HepG2 (cell line): Measurements from ENCODE around the gene CEP68. TPM values are rescaled to one million over a fixed set of nuclear protein-coding genes. Genes with fewer than 3 reads are reported as not detected.

ENCODE experiments used
- LCORL ChIP-seq, 2 experiments: fragments of 450-650 bp in 1 of 2; sonication (generic) in 1 of 2; formaldehyde crosslinking in 1 of 2; IDR thresholded peaks; 2 replicates each; pipeline versions ENCODE4 v1.5.0 to v1.6.1; 2017 to 2020; ENCODE audit warnings: antibody characterized with exemption in 1 of 2, missing genetic modification reagents in 1 of 2
- MBD4 ChIP-seq: IDR thresholded peaks from 2 replicates; pipeline ENCODE4 v1.6.1; 2012; ENCODE audit warnings: low read length, inconsistent platforms, borderline replicate concordance
- NCOA5 ChIP-seq: sonication (generic); formaldehyde crosslinking; IDR thresholded peaks from 2 replicates; pipeline ENCODE4 v1.4.0; 2020; ENCODE audit warnings: missing genetic modification reagents
- SKI ChIP-seq: fragments of 450-650 bp; IDR thresholded peaks from one replicate; pipeline ENCODE4 v1.6.1; 2018; ENCODE audit warnings: mild to moderate bottlenecking; ENCODE audit not compliant: partially characterized antibody
- SOX6 ChIP-seq, 2 experiments: fragments of 450-650 bp in 1 of 2; sonication (generic) in 1 of 2; formaldehyde crosslinking in 1 of 2; IDR thresholded peaks; 2 replicates each; pipeline versions ENCODE4 v1.4.0 to v1.6.1; 2017 to 2020; ENCODE audit warnings: antibody characterized with exemption in 1 of 2, mild to moderate bottlenecking in 1 of 2, missing genetic modification reagents in 1 of 2
- TARDBP ChIP-seq: sonication (generic); formaldehyde crosslinking; IDR thresholded peaks from 2 replicates; pipeline ENCODE4 v1.8.0; 2022; ENCODE audit warnings: mild to moderate bottlenecking, missing genetic modification reagents
- TCF12 ChIP-seq, 2 experiments: fragments of 450-650 bp in 1 of 2; sonication (generic) in 1 of 2; formaldehyde crosslinking in 1 of 2; IDR thresholded peaks; 2 replicates each; pipeline versions ENCODE4 v1.6.1 to v1.8.0; 2017 to 2022; ENCODE audit warnings: antibody characterized with exemption in 1 of 2, mild to moderate bottlenecking in 1 of 2, missing genetic modification reagents in 1 of 2, moderate library complexity in 1 of 2
- TOE1 ChIP-seq: sonication (generic); formaldehyde crosslinking; IDR thresholded peaks from 2 replicates; pipeline ENCODE4 v1.4.0; 2020; ENCODE audit warnings: mild to moderate bottlenecking, missing genetic modification reagents
- ZBTB42 ChIP-seq: sonication (generic); formaldehyde crosslinking; IDR thresholded peaks from 2 replicates; pipeline ENCODE4 v1.5.0; 2020; ENCODE audit warnings: mild to moderate bottlenecking, missing genetic modification reagents
- ZBTB7B ChIP-seq: sonication (generic); formaldehyde crosslinking; IDR thresholded peaks from 2 replicates; pipeline ENCODE4 v1.4.0; 2020; ENCODE audit warnings: missing genetic modification reagents
- ZKSCAN5 ChIP-seq: sonication (generic); formaldehyde crosslinking; IDR thresholded peaks from 2 replicates; pipeline ENCODE4 v1.5.1; 2020; ENCODE audit warnings: mild to moderate bottlenecking, missing genetic modification reagents
- ZMYM2 ChIP-seq: sonication (generic); formaldehyde crosslinking; IDR thresholded peaks from 2 replicates; pipeline ENCODE4 v1.8.0; 2022; ENCODE audit warnings: mild to moderate bottlenecking, missing genetic modification reagents
- ZNF17 ChIP-seq: sonication (generic); formaldehyde crosslinking; IDR thresholded peaks from 2 replicates; pipeline ENCODE4 v1.5.0; 2020; ENCODE audit warnings: mild to moderate bottlenecking, missing genetic modification reagents
- ZNF24 ChIP-seq: fragments of 450-650 bp; IDR thresholded peaks from 2 replicates; pipeline ENCODE4 v1.6.1; 2017; ENCODE audit warnings: antibody characterized with exemption, mild to moderate bottlenecking
- ZNF264 ChIP-seq: sonication (generic); formaldehyde crosslinking; IDR thresholded peaks from 2 replicates; pipeline ENCODE4 v1.4.0; 2020; ENCODE audit warnings: missing genetic modification reagents
- ZNF644 ChIP-seq: IDR thresholded peaks from 2 replicates; pipeline ENCODE4 v1.6.1; 2016; ENCODE audit warnings: low read depth
- ZNF792 ChIP-seq: IDR thresholded peaks from 2 replicates; pipeline ENCODE4 v1.6.1; 2016
- ZNF816 ChIP-seq: sonication (generic); formaldehyde crosslinking; IDR thresholded peaks from 2 replicates; pipeline ENCODE4 v1.8.0; 2022; ENCODE audit warnings: missing genetic modification reagents, mild to moderate bottlenecking, borderline replicate concordance
- ZSCAN31 ChIP-seq: sonication (generic); formaldehyde crosslinking; IDR thresholded peaks from 2 replicates; pipeline ENCODE4 v1.5.0; 2020; ENCODE audit warnings: low read depth, mild to moderate bottlenecking, missing genetic modification reagents
- polyA plus RNA-seq, 8 experiments: library from polyadenylated mRNA; depleted of rRNA in 3 of 8; stranded (reverse) in 7 of 8; unstranded in 1 of 8; fragments of >200 nt; fragmentation: Illumina TruSeq in 4 of 8; extraction: Trizol in 4 of 8; gene quantifications; 2 replicates each; pipeline versions ENCODE4 v1.2.1 to v1.2.3, GENCODE V29; 2011 to 2016; ENCODE audit warnings: low read depth in 4 of 8, missing spikeins in 1 of 8, mixed read lengths in 1 of 8; ENCODE audit not compliant: insufficient read depth in 1 of 8
- total RNA-seq, 5 experiments: library from RNA; depleted of rRNA; stranded (reverse); fragments of >200 nt; fragmentation: Illumina TruSeq; extraction: Trizol; gene quantifications; 2 replicates each; pipeline ENCODE4 v1.2.3, GENCODE V29; 2016; ENCODE audit warnings: low read depth in 1 of 5
- TF ChIP-seq, protein P1 (sequence below): sonication (generic); formaldehyde crosslinking; IDR thresholded peaks from 2 replicates; pipeline ENCODE4 v1.4.0; 2020; ENCODE audit warnings: mild to moderate bottlenecking, missing genetic modification reagents
- TF ChIP-seq, protein P2 (sequence below): sonication (generic); formaldehyde crosslinking; IDR thresholded peaks from 2 replicates; pipeline ENCODE4 v1.5.0; 2020; ENCODE audit warnings: mild to moderate bottlenecking, missing genetic modification reagents
- TF ChIP-seq, protein P3 (sequence below): IDR thresholded peaks from 2 replicates; pipeline ENCODE4 v1.6.1; 2016; ENCODE audit warnings: low read depth, control low read depth
- TF ChIP-seq, protein P4 (sequence below): sonication (generic); formaldehyde crosslinking; IDR thresholded peaks from 2 replicates; pipeline ENCODE4 v1.8.0; 2022; ENCODE audit warnings: mild to moderate bottlenecking, missing genetic modification reagents

CEP68 gene
- total and polyA plus RNA-seq, 2 of the 13 experiments (the other 11 are each of a cell fraction or from before 2014, with no cell fraction given) = 5.7 to 9.3 TPM

GRCh38 chr2:65130664-65131175 is 74.5 kb downstream of the CEP68 start (continued):
- TF ChIP-seq, protein P1, sequence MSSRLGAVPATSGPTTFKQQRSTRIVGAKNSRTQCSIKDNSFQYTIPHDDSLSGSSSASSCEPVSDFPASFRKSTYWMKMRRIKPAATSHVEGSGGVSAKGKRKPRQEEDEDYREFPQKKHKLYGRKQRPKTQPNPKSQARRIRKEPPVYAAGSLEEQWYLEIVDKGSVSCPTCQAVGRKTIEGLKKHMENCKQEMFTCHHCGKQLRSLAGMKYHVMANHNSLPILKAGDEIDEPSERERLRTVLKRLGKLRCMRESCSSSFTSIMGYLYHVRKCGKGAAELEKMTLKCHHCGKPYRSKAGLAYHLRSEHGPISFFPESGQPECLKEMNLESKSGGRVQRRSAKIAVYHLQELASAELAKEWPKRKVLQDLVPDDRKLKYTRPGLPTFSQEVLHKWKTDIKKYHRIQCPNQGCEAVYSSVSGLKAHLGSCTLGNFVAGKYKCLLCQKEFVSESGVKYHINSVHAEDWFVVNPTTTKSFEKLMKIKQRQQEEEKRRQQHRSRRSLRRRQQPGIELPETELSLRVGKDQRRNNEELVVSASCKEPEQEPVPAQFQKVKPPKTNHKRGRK = 0 out of 2 replicates have a peak, but pooled peaks have one; percentile 68
- TF ChIP-seq ZNF264 (CRISPR knock-in tag) = peak; percentile 23; the same call in 1 of the 2 replicates
- peak; percentile 90 for TF ChIP-seq ZMYM2 (CRISPR knock-in tag)
- TF ChIP-seq, protein P2, sequence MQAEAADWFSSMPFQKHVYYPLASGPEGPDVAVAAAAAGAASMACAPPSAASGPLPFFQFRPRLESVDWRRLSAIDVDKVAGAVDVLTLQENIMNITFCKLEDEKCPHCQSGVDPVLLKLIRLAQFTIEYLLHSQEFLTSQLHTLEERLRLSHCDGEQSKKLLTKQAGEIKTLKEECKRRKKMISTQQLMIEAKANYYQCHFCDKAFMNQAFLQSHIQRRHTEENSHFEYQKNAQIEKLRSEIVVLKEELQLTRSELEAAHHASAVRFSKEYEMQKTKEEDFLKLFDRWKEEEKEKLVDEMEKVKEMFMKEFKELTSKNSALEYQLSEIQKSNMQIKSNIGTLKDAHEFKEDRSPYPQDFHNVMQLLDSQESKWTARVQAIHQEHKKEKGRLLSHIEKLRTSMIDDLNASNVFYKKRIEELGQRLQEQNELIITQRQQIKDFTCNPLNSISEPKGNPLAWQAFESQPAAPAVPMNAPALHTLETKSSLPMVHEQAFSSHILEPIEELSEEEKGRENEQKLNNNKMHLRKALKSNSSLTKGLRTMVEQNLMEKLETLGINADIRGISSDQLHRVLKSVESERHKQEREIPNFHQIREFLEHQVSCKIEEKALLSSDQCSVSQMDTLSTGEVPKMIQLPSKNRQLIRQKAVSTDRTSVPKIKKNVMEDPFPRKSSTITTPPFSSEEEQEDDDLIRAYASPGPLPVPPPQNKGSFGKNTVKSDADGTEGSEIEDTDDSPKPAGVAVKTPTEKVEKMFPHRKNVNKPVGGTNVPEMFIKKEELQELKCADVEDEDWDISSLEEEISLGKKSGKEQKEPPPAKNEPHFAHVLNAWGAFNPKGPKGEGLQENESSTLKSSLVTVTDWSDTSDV (CRISPR knock-in tag) = no peak
- TF ChIP-seq, protein P3, sequence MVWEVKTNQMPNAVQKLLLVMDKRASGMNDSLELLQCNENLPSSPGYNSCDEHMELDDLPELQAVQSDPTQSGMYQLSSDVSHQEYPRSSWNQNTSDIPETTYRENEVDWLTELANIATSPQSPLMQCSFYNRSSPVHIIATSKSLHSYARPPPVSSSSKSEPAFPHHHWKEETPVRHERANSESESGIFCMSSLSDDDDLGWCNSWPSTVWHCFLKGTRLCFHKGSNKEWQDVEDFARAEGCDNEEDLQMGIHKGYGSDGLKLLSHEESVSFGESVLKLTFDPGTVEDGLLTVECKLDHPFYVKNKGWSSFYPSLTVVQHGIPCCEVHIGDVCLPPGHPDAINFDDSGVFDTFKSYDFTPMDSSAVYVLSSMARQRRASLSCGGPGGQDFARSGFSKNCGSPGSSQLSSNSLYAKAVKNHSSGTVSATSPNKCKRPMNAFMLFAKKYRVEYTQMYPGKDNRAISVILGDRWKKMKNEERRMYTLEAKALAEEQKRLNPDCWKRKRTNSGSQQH (CRISPR knock-in tag) = peak; percentile 92
- TF ChIP-seq, protein P4, sequence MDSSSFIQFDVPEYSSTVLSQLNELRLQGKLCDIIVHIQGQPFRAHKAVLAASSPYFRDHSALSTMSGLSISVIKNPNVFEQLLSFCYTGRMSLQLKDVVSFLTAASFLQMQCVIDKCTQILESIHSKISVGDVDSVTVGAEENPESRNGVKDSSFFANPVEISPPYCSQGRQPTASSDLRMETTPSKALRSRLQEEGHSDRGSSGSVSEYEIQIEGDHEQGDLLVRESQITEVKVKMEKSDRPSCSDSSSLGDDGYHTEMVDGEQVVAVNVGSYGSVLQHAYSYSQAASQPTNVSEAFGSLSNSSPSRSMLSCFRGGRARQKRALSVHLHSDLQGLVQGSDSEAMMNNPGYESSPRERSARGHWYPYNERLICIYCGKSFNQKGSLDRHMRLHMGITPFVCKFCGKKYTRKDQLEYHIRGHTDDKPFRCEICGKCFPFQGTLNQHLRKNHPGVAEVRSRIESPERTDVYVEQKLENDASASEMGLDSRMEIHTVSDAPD (CRISPR knock-in tag) = no peak
- TF ChIP-seq ZNF644 (CRISPR knock-in tag) = peak; percentile 24
- TF ChIP-seq TOE1 (CRISPR knock-in tag) = 0 out of 2 replicates have a peak, but pooled peaks have one; percentile 8
- peak; percentile 10; the same call in 1 of the 2 replicates for TF ChIP-seq ZNF792
- TF ChIP-seq TCF12 (IDR thresholded peaks at IDR 0.05) = no peak
- TF ChIP-seq TCF12 (CRISPR knock-in tag; IDR thresholded peaks at IDR 0.05) = no peak
- TF ChIP-seq ZNF816 = 0 out of 2 replicates have a peak, but pooled peaks have one; percentile 56
- TF ChIP-seq SKI = no peak
- TF ChIP-seq MBD4 = no peak
- 0 out of 2 replicates have a peak, but pooled peaks have one; percentile 22 for TF ChIP-seq ZBTB7B (CRISPR knock-in tag)
- no peak for TF ChIP-seq NCOA5 (CRISPR knock-in tag)
- TF ChIP-seq ZNF24 = no peak
- TF ChIP-seq ZNF17 (CRISPR knock-in tag) = no peak
- no peak for TF ChIP-seq SOX6 (IDR thresholded peaks at IDR 0.05)
- TF ChIP-seq SOX6 (CRISPR knock-in tag; IDR thresholded peaks at IDR 0.05) = 0 out of 2 replicates have a peak, but pooled peaks have one; percentile 15
- no peak for TF ChIP-seq LCORL (IDR thresholded peaks at IDR 0.05)
- TF ChIP-seq LCORL (CRISPR knock-in tag; IDR thresholded peaks at IDR 0.05) = peak; percentile 42; the same call in 1 of the 2 replicates
- TF ChIP-seq TARDBP = peak; percentile 39; the same call in 1 of the 2 replicates
- peak; percentile 28; the same call in 1 of the 2 replicates for TF ChIP-seq ZSCAN31 (CRISPR knock-in tag)
- no peak for TF ChIP-seq ZBTB42 (CRISPR knock-in tag)
- 0 out of 2 replicates have a peak, but pooled peaks have one; percentile 49 for TF ChIP-seq ZKSCAN5 (CRISPR knock-in tag)
